KMS-11 (cell line): ENCODE data around the gene ABHD1.

Source experiments
- H2AFZ ChIP-seq: fragments of 200-600 bp; sonication (generic); 2 replicates; pipeline ENCODE4 v1.6.1; 2016; ENCODE audit warnings: antibody characterized with exemption, mixed run types, low read depth
- H3K27ac ChIP-seq: fragments of 200-600 bp; sonication (generic); 2 replicates; pipeline ENCODE4 v1.6.1; 2016; ENCODE audit warnings: mild to moderate bottlenecking, mixed run types
- H3K27me3 ChIP-seq: fragments of 200-600 bp; sonication (generic); 2 replicates; pipeline ENCODE4 v1.6.1; 2017; ENCODE audit warnings: mild to moderate bottlenecking, low read depth, mixed run types, moderate library complexity; ENCODE audit not compliant: insufficient read depth
- H3K36me3 ChIP-seq: fragments of 200-600 bp; sonication (generic); 2 replicates; pipeline ENCODE4 v1.6.1; 2017; ENCODE audit warnings: mild to moderate bottlenecking, mixed run types; ENCODE audit not compliant: insufficient read depth
- H3K4me1 ChIP-seq: fragments of 200-600 bp; sonication (generic); 2 replicates; pipeline ENCODE4 v1.6.1; 2016; ENCODE audit warnings: mild to moderate bottlenecking, low read depth, mixed run types; ENCODE audit not compliant: poor library complexity, severe bottlenecking
- H3K4me2 ChIP-seq: fragments of 200-600 bp; sonication (generic); 2 replicates; pipeline ENCODE4 v1.7.0; 2016; ENCODE audit warnings: mild to moderate bottlenecking, mixed run types
- H3K4me3 ChIP-seq: fragments of 200-600 bp; sonication (generic); IDR thresholded peaks from 2 replicates; pipeline ENCODE4 v1.6.1; 2017; ENCODE audit warnings: low read depth, low read length, mixed read lengths; ENCODE audit not compliant: insufficient read depth
- H3K79me2 ChIP-seq: fragments of 200-600 bp; sonication (generic); 2 replicates; pipeline ENCODE4 v1.6.1; 2016; ENCODE audit warnings: low read depth, mixed run types; ENCODE audit not compliant: insufficient read depth
- H3K9ac ChIP-seq: fragments of 200-600 bp; sonication (generic); 2 replicates; pipeline ENCODE4 v1.6.1; 2016; ENCODE audit warnings: mild to moderate bottlenecking, mixed run types
- H4K20me1 ChIP-seq: fragments of 200-600 bp; sonication (generic); 2 replicates; pipeline ENCODE4 v1.6.1; 2016; ENCODE audit warnings: mild to moderate bottlenecking, mixed run types; ENCODE audit not compliant: insufficient read depth
- TF ChIP-seq, protein P1 (sequence below): fragments of 200-600 bp; sonication (generic); conservative IDR thresholded peaks from 2 replicates; pipeline ENCODE4 v1.6.1; 2017; ENCODE audit warnings: low read depth, mild to moderate bottlenecking, antibody characterized with exemption, low read length, moderate library complexity, mixed read lengths

The ABHD1 gene

DNA sequence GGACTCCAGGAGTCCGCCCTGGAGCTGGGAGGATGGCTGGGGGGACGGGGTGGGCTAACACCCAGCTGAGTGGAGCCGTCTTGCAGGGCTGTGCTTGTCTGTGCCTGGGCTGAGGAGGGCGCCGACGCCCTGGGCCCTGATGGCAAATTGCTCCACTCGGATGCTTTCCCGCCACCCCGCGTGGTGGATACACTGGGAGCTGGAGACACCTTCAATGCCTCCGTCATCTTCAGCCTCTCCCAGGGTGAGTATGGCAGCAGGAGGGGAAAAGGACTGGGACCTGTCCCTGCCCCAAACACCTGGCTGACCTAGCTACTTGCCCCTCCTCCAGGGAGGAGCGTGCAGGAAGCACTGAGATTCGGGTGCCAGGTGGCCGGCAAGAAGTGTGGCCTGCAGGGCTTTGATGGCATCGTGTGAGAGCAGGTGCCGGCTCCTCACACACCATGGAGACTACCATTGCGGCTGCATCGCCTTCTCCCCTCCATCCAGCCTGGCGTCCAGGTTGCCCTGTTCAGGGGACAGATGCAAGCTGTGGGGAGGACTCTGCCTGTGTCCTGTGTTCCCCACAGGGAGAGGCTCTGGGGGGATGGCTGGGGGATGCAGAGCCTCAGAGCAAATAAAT is 24.2 kb upstream of the ABHD1 start:
- Histone ChIP-seq H4K20me1 (no peaks in the 10 kb centered on the region), H3K9ac (no peak overlapping the region), H3K27ac (no peak overlapping the region), H3K4me3 (no peak overlapping the region), H2AFZ (no peak overlapping the region), H3K4me1 (no peaks in the 10 kb centered on the region), H3K36me3 (no peaks in the 10 kb centered on the region), H3K27me3 (no peaks in the 10 kb centered on the region), H3K4me2 (no peak overlapping the region), H3K79me2 (no peaks in the 10 kb centered on the region)
- TF ChIP-seq, protein P1, sequence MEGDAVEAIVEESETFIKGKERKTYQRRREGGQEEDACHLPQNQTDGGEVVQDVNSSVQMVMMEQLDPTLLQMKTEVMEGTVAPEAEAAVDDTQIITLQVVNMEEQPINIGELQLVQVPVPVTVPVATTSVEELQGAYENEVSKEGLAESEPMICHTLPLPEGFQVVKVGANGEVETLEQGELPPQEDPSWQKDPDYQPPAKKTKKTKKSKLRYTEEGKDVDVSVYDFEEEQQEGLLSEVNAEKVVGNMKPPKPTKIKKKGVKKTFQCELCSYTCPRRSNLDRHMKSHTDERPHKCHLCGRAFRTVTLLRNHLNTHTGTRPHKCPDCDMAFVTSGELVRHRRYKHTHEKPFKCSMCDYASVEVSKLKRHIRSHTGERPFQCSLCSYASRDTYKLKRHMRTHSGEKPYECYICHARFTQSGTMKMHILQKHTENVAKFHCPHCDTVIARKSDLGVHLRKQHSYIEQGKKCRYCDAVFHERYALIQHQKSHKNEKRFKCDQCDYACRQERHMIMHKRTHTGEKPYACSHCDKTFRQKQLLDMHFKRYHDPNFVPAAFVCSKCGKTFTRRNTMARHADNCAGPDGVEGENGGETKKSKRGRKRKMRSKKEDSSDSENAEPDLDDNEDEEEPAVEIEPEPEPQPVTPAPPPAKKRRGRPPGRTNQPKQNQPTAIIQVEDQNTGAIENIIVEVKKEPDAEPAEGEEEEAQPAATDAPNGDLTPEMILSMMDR, result no peak

DNA sequence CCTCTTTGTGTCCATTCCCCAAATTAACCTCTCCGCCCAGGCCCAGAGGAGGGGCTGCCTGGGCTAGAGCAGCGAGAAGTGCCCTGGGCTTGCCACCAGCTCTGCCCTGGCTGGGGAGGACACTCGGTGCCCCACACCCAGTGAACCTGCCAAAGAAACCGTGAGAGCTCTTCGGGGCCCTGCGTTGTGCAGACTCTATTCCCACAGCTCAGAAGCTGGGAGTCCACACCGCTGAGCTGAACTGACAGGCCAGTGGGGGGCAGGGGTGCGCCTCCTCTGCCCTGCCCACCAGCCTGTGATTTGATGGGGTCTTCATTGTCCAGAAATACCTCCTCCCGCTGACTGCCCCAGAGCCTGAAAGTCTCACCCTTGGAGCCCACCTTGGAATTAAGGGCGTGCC is 23.6 kb upstream of the ABHD1 start:
- H4K20me1 ChIP-seq, result no peaks in the 10 kb centered on the region

DNA sequence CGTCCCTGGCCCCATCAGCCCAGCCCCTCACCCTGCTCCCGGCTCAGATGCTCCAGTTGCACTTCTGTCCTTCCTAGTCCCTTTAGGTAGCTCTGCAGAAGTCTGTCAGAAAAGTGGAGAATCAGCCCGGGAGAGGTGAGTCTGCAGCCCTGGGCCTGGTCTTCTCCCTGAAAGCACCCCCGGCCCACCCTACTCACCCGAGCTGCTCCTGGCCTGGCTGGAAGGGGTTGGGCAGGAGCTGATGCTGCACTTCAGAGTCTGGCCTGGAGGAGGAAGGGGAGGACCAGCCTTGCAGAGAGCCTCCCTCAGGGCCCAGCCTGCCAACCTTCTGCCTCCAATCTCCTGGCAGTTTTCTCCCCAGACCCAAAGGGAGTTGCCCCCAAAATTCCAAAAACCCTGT is 21.3 kb upstream of the ABHD1 start:
- Histone ChIP-seq H3K4me2 (no peak overlapping the region), H3K4me3 (no peak overlapping the region), H2AFZ (no peak overlapping the region), H3K36me3 (no peaks in the 10 kb centered on the region), H3K4me1 (peaks cover 10% of the 10 kb centered on the region), H3K9ac (no peak overlapping the region), H3K27ac (no peak overlapping the region), H4K20me1 (no peaks in the 10 kb centered on the region), H3K79me2 (no peaks in the 10 kb centered on the region), H3K27me3 (no peaks in the 10 kb centered on the region)
- TF ChIP-seq, protein P1, result no peak

More for the DNA sequence above, 23.6 kb upstream of the ABHD1 start:
- no peak overlapping the region for H3K4me2 ChIP-seq
- no peak overlapping the region for H3K27ac ChIP-seq
- H3K36me3 ChIP-seq, result no peaks in the 10 kb centered on the region
- no peaks in the 10 kb centered on the region for H3K27me3 ChIP-seq
- no peak overlapping the region for H2AFZ ChIP-seq
- TF ChIP-seq, protein P1, result no peak
- H3K79me2 ChIP-seq, result no peaks in the 10 kb centered on the region
- no peak overlapping the region for H3K9ac ChIP-seq
- no peaks in the 10 kb centered on the region for H3K4me1 ChIP-seq
- H3K4me3 ChIP-seq, result no peak overlapping the region

DNA sequence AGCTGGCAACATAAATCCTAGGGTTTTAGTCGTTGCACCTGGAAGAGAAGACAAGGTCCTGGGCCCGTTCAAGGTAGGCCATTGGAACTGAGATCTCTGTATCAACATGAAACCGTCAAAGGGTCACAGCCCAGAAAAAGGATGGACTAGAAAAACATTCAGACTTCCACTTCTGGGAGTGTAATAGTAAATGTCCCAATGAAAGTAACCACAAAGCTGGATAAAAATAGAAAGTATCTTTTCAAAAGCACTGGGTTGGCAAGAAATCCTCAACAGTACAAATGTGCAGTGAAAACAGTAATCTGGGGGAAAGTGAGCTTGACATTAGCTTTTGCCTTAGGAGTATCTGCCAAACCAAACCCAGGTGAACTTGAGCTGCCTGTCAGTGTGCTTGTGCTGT is 17.6 kb upstream of the ABHD1 start:
- Histone ChIP-seq H3K27me3 (no peaks in the 10 kb centered on the region), H3K79me2 (no peaks in the 10 kb centered on the region), H3K36me3 (no peaks in the 10 kb centered on the region), H3K4me3 (no peak overlapping the region), H3K4me2 (peak overlapping the region; percentile 1; the same call in 1 of the 2 replicates), H2AFZ (no peak overlapping the region), H3K27ac (no peak overlapping the region), H3K4me1 (peaks cover 10% of the 10 kb centered on the region), H3K9ac (no peak overlapping the region), H4K20me1 (no peaks in the 10 kb centered on the region)
- TF ChIP-seq, protein P1, result no peak
